C4-2B (cell line): Measurements from ENCODE around the gene TMEM214.

Experiments used
- H3K27ac ChIP-seq: fragments of 450-650 bp; 2 replicates; pipeline ENCODE4 v1.5.1; 2017
- ZFX ChIP-seq: fragments of 450-650 bp; IDR thresholded peaks from 2 replicates; pipeline ENCODE4 v1.6.1; 2017
- TF ChIP-seq, protein P1 (sequence below): fragments of 450-650 bp; conservative IDR thresholded peaks from 2 replicates; pipeline ENCODE4 v1.5.1; 2017; ENCODE audit warnings: mild to moderate bottlenecking

TMEM214 gene

DNA sequence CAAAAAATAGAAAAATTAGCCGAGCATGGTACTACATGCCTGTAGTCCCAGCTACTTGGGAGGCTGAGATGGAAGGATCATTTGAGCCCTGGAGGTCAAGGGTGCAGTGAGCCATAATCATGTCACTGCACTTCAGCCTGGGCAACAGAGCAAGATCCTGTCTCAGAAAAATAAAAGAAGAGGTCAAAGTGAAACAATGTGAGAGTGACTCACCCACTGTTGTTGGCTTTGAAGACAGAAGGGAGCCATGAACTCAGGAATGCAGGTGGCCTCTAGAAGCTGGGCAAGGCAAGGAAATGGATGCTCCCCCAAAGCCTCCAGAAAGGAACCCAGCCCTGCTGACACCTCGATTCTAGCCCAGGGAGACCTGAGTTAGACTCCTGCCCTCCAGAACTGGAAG lies 3.7 kb upstream of the TMEM214 start:
- H3K27ac ChIP-seq: no peak overlapping the region

DNA sequence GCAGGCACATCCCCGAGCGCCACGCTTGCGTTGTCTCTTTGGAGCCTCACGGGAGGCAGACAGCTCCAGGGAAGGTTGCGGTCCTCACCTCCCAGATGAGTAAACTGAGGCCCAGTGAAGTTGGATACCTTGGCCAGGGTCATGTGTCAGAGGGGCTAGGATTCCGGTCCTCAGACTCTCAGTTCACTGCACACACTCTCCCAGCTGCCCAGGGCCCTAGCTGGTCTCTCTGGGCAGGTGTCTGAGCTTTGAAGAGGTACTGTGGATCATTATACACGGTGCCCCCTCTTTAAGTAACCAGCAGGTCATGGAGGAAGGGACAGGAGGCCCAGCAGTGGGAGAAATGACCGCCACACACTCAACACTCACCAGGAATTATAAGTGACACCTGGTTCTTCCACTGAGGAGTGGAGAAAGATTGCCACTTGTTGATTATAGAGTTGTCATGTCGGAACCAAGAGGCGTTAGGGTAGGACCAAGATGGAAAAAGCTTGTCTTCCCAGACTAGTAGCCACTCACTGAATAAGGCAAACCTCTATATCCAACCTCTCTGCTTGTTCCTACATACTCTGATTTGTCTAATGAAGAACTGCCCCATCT lies 588 bp downstream of the TMEM214 start:
- peak overlapping the region; percentile 91 for H3K27ac ChIP-seq

More for the DNA sequence above, 3.7 kb upstream of the TMEM214 start:
- TF ChIP-seq, protein P1, sequence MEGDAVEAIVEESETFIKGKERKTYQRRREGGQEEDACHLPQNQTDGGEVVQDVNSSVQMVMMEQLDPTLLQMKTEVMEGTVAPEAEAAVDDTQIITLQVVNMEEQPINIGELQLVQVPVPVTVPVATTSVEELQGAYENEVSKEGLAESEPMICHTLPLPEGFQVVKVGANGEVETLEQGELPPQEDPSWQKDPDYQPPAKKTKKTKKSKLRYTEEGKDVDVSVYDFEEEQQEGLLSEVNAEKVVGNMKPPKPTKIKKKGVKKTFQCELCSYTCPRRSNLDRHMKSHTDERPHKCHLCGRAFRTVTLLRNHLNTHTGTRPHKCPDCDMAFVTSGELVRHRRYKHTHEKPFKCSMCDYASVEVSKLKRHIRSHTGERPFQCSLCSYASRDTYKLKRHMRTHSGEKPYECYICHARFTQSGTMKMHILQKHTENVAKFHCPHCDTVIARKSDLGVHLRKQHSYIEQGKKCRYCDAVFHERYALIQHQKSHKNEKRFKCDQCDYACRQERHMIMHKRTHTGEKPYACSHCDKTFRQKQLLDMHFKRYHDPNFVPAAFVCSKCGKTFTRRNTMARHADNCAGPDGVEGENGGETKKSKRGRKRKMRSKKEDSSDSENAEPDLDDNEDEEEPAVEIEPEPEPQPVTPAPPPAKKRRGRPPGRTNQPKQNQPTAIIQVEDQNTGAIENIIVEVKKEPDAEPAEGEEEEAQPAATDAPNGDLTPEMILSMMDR: no peak
- no peak for TF ChIP-seq ZFX

DNA sequence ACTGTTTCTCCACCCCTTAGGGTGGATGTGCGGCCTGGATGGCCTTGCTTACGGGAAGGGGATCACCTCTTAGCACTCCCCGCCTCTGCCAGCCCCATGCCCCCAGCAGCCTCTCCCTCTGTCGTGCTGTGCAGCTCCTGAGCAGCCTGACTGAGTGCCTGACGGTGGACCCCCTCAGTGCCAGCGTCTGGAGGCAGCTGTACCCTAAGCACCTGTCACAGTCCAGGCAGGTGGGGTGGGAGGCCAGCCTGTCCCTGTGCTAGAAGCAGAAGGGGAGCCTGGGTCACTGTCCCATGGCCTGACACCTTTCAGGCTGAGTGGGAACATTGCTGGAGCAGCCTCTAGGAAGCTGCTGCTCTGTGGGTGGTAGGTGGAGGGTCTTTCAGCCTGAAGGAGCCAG lies 5.2 kb downstream of the TMEM214 start:
- no peak for TF ChIP-seq ZFX
- TF ChIP-seq, protein P1: no peak
- H3K27ac ChIP-seq: no peak overlapping the region

More for the DNA sequence above, 588 bp downstream of the TMEM214 start:
- TF ChIP-seq, protein P1: no peak
- TF ChIP-seq ZFX: no peak; the same call in 1 of the 2 replicates

DNA sequence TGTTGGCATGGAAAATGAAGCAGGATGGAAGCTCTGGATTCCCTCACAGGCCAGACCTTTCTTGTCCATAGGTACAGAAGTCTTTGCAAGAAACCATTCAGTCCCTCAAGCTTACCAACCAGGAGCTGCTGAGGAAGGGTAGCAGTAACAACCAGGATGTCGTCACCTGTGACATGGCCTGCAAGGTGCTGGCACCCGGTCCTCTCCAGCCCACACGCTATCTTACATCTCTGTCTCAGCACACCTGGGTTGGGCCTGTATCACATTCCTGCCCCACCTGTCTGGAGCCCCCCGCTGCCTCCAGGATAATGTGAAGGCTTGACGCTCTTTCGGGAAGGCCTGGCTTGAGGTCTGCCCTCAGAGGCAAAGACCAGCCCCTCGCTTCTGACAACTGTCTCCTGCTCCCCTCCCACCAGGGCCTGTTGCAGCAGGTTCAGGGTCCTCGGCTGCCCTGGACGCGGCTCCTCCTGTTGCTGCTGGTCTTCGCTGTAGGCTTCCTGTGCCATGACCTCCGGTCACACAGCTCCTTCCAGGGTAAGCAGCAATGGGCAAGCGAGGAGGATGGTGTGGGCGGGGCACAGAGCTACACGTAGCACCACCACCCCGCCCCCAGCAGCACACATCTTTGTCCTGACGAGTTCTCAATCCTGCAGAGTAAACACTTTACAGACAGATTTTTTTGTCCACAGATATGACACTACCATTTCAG lies 6.0 kb downstream of the TMEM214 start:
- TF ChIP-seq, protein P1: no peak
- TF ChIP-seq ZFX: no peak
- no peak overlapping the region for H3K27ac ChIP-seq

DNA sequence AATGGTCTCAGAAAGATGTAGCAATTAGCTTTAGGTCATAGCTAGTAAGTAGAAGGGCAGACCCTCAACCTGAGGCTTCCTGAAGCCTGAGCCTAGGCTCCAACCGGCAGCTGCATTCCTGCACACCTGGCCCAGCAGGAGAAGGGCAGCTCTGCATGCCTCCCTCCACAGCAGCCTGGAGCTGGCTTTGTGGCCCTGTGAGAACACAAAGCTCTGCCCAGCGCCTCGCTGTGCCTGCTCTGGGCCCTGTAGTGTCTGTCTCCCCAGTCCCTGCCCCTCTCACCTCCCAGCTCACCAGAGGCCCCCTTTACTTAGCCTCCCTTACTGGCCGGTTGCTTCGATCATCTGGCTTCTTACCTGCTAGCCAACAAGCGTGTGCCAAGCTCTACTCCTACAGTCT lies 6.7 kb downstream of the TMEM214 start:
- no peak overlapping the region for H3K27ac ChIP-seq
- TF ChIP-seq ZFX: no peak
- TF ChIP-seq, protein P1: no peak

DNA sequence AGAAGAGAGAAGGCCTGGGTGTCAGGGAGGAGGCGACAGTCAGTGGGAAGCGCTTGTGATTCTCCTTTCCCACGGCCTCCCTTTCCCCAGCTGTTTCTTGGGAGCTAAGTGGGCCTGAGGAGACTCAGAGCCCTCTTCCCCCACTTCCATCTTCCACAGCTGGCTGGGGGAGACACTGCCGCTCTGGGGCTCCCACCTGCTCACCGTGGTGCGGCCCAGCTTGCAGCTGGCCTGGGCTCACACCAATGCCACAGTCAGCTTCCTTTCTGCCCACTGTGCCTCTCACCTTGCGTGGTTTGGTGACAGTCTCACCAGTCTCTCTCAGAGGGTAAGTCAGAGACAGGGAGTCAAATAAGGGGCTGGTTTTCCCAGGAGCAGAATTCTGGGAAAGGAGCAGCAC lies 7.1 kb downstream of the TMEM214 start:
- H3K27ac ChIP-seq: no peak overlapping the region
- TF ChIP-seq, protein P1: no peak
- TF ChIP-seq ZFX: no peak

DNA sequence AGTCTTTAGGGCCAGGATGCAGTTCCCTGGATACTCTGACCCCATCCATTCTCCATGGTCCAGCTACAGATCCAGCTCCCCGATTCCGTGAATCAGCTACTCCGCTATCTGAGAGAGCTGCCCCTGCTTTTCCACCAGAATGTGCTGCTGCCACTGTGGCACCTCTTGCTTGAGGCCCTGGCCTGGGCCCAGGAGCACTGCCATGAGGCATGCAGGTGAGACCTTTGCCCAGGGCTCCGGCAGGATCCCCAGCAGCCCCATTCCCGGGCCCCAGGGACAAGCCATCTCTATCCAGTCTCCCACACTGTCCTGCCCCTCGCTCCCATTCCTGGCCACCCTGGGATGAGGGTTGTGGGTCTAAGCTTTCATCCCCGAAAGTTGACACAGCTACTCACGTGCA lies 7.5 kb downstream of the TMEM214 start:
- H3K27ac ChIP-seq: no peak overlapping the region
- no peak for TF ChIP-seq ZFX
- TF ChIP-seq, protein P1: no peak
